ENCODE measurements around the gene FKBP9. TPM values are rescaled to one million over a fixed set of nuclear protein-coding genes. Genes with fewer than 3 reads are reported as not detected.

FKBP9 gene
- total RNA-seq, 1 experiment from 2014 or later, result 160 TPM

GRCh38 chr7:32943252-32944030 lies 13.8 kb upstream of the FKBP9 start:
- H3K36me3 Mint-ChIP-seq (ENCODE audit: insufficient read depth, unreplicated experiment), result peaks cover 21% of the 10 kb centered on the region
- peaks cover 10% of the 10 kb centered on the region for H3K9me3 Mint-ChIP-seq (ENCODE audit: low read depth, unreplicated experiment)
- peak overlapping the region; percentile 91 for H3K4me3 Mint-ChIP-seq (ENCODE audit: low read depth, unreplicated experiment)
- CTCF ChIA-PET, result interaction anchor here (0.8 to 2.2 kb wide), 6 partner anchors 52 to 178 kb away, joined by 3 to 17 read pairs (median 4); partner anchors contain the start of gene NT5C3A
- no peak overlapping the region for H3K27ac Mint-ChIP-seq (ENCODE audit: unreplicated experiment)
- DNase-seq, result no peak
- intact Hi-C loops (cut with micrococcal nuclease; ENCODE audit: unreplicated experiment), result loop anchor here (2.0 to 5.0 kb wide), 3 partner anchors 51 to 164 kb away; partner anchors contain the start of gene RP9
- no peaks in the 10 kb centered on the region for H3K27me3 Mint-ChIP-seq (ENCODE audit: unreplicated experiment)
- peaks cover 22% of the 10 kb centered on the region for H3K4me1 Mint-ChIP-seq (ENCODE audit: low read depth, unreplicated experiment)
- TSS peak; percentile 35 for BruUV-seq (replicated peaks)
- TF ChIP-seq CTCF (IDR thresholded peaks at IDR 0.05; ENCODE audit: unreplicated experiment), result no peak

- CTCF ChIA-PET, result interaction anchor here (0.6 to 1.7 kb wide), 3 partner anchors 10 to 349 kb away, joined by 3 to 4 read pairs (median 3); partner anchors contain the start of gene FKBP9
- DNase-seq, result no peak
- Mint-ChIP-seq H3K27me3 (ENCODE audit: unreplicated experiment) (no peaks in the 10 kb centered on the region), H3K9me3 (ENCODE audit: low read depth, unreplicated experiment) (peaks cover 13% of the 10 kb centered on the region), H3K27ac (ENCODE audit: unreplicated experiment) (no peak overlapping the region), H3K4me1 (ENCODE audit: low read depth, unreplicated experiment) (no peaks in the 10 kb centered on the region), H3K4me3 (ENCODE audit: low read depth, unreplicated experiment) (no peak overlapping the region), H3K36me3 (ENCODE audit: insufficient read depth, unreplicated experiment) (peaks cover 7% of the 10 kb centered on the region)
- BruUV-seq (replicated peaks), result no TSS peak
- no peak for TF ChIP-seq CTCF (IDR thresholded peaks at IDR 0.05; ENCODE audit: unreplicated experiment)
- intact Hi-C loops (cut with micrococcal nuclease; ENCODE audit: unreplicated experiment), result no loop called here
These were observed 9.7 kb upstream of the FKBP9 start for GRCh38 chr7:32947420-32947983.

DNA sequence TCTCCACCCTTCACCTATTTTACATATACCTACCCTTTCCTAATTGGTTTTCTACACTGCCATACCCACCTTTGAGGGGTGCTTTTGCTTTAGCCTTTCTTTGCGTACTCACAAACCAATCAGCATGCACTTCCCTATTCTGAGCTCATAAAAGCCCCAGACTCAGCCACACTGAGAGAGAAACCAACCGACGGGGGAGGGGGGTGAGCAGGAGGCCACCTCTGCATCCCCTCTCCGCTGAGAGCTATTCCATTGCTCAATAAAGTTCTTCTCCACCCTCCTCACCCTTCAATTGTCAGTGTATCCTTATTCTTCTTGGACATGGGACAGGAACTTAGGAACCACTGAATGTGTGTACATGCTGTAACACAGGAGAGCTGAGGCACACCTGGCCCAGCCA lies 9.0 kb upstream of the FKBP9 start:
- intact Hi-C loops (cut with micrococcal nuclease; ENCODE audit: unreplicated experiment), result no loop called here
- DNase-seq, result no peak
- H3K4me3 Mint-ChIP-seq (ENCODE audit: low read depth, unreplicated experiment), result no peak overlapping the region
- no TSS peak for BruUV-seq (replicated peaks)
- H3K36me3 Mint-ChIP-seq (ENCODE audit: insufficient read depth, unreplicated experiment), result peaks cover under 1% of the 10 kb centered on the region
- CTCF ChIA-PET, result interaction anchor here (0.6 to 1.7 kb wide), 2 partner anchors 10 to 348 kb away, joined by 3 read pairs; partner anchors contain the start of gene FKBP9
- no peaks in the 10 kb centered on the region for H3K4me1 Mint-ChIP-seq (ENCODE audit: low read depth, unreplicated experiment)
- peaks cover 13% of the 10 kb centered on the region for H3K9me3 Mint-ChIP-seq (ENCODE audit: low read depth, unreplicated experiment)
- TF ChIP-seq CTCF (IDR thresholded peaks at IDR 0.05; ENCODE audit: unreplicated experiment), result no peak
- H3K27me3 Mint-ChIP-seq (ENCODE audit: unreplicated experiment), result no peaks in the 10 kb centered on the region
- no peak overlapping the region for H3K27ac Mint-ChIP-seq (ENCODE audit: unreplicated experiment)

- Mint-ChIP-seq H3K9me3 (ENCODE audit: low read depth, unreplicated experiment) (peaks cover 7% of the 10 kb centered on the region), H3K36me3 (ENCODE audit: insufficient read depth, unreplicated experiment) (peaks cover 12% of the 10 kb centered on the region), H3K4me1 (ENCODE audit: low read depth, unreplicated experiment) (peaks cover 2% of the 10 kb centered on the region), H3K4me3 (ENCODE audit: low read depth, unreplicated experiment) (no peak overlapping the region), H3K27ac (ENCODE audit: unreplicated experiment) (no peak overlapping the region), H3K27me3 (ENCODE audit: unreplicated experiment) (no peaks in the 10 kb centered on the region)
- TF ChIP-seq CTCF (IDR thresholded peaks at IDR 0.05; ENCODE audit: unreplicated experiment), result no peak
- CTCF ChIA-PET, result no interaction called here
- no peak for DNase-seq
- intact Hi-C loops (cut with micrococcal nuclease; ENCODE audit: unreplicated experiment), result no loop called here
- BruUV-seq (replicated peaks), result no TSS peak
These were observed 4.4 kb upstream of the FKBP9 start for GRCh38 chr7:32952876-32953275.

Measured in Calu3 (cell line).